ENCODE data around the gene PTDSS2.

PTDSS2 gene

GRCh38 chr11:494761-495536 lies 44.9 kb downstream of the PTDSS2 start:
- DNase-seq: no peak

GRCh38 chr11:495537-495931 lies 45.5 kb downstream of the PTDSS2 start:
- no peak for DNase-seq

GRCh38 chr11:496834-497564 lies 46.9 kb downstream of the PTDSS2 start:
- no peak for DNase-seq

- DNase-seq: no peak
These were observed 47.7 kb downstream of the PTDSS2 start for GRCh38 chr11:497565-498296.

- DNase-seq: no peak
These were observed 48.5 kb downstream of the PTDSS2 start for GRCh38 chr11:498297-499181.

GRCh38 chr11:499201-500076 lies 49.4 kb downstream of the PTDSS2 start:
- no peak for DNase-seq

- no peak for DNase-seq
These were observed 51.1 kb downstream of the PTDSS2 start for GRCh38 chr11:501001-501682.

- DNase-seq: no peak
These were observed 51.7 kb downstream of the PTDSS2 start for GRCh38 chr11:501683-502287.

- DNase-seq: no peak
These were observed 52.5 kb downstream of the PTDSS2 start for GRCh38 chr11:502288-503178.

GRCh38 chr11:503179-503981 lies 53.3 kb downstream of the PTDSS2 start:
- DNase-seq: no peak

GRCh38 chr11:504053-504993 lies 54.2 kb downstream of the PTDSS2 start:
- no peak for DNase-seq

GRCh38 chr11:504994-505344 lies 54.9 kb downstream of the PTDSS2 start:
- no peak for DNase-seq

- peak; percentile 98 for DNase-seq
These were observed 56.3 kb downstream of the PTDSS2 start for GRCh38 chr11:506238-506994.

GRCh38 chr11:506995-507726 lies 57.1 kb downstream of the PTDSS2 start, which contains the start of gene RNH1:
TSS of gene RNH1 (minus strand) at chr11:507242. CDS start at chr11:502162, 5,080 bp downstream.
- DNase-seq: peak; percentile 99

GRCh38 chr11:507727-508515 lies 57.8 kb downstream of the PTDSS2 start:
- DNase-seq: no peak

All from activated CD8-positive, alpha-beta memory T cell treated with anti-CD3 and anti-CD28 coated beads, Interleukin-2, amount 50 U/mL, for 4 hours (primary cell).